Activated CD4-positive, CD25-positive, alpha-beta regulatory T cell treated with anti-CD3 and anti-CD28 coated beads, Interleukin-2, amount 50 U/mL, for 72 hours (primary cell): Measurements from ENCODE around the gene ARHGAP15.

Experiments
- DNase-seq: peaks from one replicate; pipeline ENCODE4 v3.0.0; 2021

ARHGAP15 gene

DNA sequence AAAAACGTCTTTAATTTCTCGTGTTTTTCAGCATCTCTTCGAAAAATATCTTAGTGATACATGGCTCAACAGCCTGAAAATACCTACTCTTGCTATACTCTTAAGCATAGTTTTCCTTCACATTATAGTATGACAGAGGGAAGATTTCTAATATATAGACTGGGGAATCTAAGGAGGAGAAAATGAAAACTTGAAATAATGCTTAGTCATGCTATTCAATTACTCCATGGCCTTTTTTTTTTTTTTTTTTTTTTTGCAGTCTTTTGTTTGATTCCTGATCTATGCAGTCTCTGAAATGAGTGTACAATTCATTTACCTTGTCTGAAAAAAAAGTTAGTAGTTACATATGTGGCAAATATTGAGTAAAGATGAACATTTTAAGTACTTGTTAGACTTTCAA, 337.8 kb downstream of the ARHGAP15 start:
- DNase-seq, result no peak

DNA sequence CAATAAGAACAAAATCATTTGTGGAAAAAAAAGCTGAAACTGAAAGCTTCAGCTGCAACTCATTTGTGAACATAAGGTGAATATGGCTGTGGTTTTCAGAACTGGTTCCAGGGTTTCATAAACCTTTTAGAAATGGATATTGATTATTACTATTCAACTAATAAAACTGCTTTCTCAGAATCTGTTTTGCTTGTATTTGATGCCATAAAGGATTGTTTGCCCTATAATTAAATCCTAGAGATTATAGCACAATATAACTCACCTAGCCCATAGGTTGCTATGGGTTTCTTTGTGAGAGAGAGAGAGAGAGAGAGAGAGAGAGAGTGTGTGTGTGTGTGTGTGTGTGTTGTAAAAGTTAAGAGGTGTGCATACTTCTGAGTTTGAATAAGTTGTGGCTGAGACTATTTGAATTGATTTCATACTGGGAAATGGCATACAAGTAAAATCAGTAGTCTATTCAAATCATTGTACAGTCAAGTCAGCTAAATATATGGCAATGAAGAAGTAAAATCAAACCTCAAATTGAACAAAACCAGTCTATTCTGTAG, 339.2 kb downstream of the ARHGAP15 start:
- no peak for DNase-seq

DNA sequence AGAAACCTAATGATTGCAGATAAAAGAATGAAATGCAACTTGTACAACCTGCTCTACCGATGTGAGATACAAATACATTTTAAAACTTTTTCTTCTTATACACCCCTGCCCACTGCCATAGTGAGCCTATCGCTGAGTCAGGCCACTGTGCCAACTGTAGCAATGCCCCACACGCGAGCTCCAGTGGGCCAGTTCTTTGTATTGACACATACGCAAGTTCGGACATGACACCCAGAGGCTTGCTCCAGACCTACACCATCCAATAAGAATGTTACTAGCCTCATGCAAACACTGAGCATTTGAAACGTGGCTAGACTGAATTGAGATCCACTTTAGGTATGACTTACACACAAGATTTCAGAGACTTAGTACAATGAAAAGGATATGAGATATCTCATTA, 340.1 kb downstream of the ARHGAP15 start:
- DNase-seq, result no peak

- no peak for DNase-seq
Observed at GRCh38 chr2:143471550-143471949, 342.3 kb downstream of the ARHGAP15 start.

DNA sequence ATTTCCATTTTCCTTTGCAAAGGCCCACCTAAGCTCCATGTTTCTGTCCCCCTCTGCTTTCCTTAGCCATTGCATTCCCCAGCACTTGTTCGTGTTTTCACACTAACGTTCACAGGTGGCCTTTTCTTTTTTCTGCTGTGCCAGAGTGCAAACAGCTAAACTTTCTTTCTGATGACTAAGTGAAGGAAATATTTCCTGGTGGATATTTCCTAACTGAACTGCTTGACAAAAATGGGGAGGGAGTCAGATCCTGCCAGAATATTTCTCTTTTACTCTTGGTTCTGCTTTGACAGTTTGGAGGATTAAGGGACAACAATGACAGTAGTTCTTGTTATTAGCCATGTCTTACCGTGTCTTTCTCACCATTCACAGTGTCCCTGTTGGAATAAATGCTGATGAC, 344.0 kb downstream of the ARHGAP15 start:
- DNase-seq, result no peak

- DNase-seq, result no peak
Observed at GRCh38 chr2:143473820-143474219, 344.6 kb downstream of the ARHGAP15 start.

DNA sequence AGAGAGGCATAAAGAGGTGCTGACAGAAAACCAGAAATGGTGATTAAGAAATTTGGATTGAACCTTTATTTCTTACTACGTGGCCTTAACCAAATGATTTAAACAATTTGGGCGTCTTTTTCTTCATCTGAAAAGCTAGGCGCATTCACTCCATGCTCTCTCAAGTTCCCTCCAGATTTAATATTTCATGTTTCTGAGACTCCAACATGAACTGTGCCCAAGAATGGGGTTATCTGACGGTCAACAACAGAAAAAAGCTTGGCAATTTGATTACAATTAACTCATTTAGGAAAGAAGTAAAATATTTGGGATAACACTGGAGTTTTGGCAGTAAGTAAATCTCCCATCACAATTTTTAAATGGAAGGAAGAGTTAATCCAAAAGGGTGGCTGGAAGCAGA, 345.4 kb downstream of the ARHGAP15 start:
- no peak for DNase-seq

GRCh38 chr2:143475041-143475776, 346.0 kb downstream of the ARHGAP15 start:
- DNase-seq, result no peak

GRCh38 chr2:143476336-143477087, 347.3 kb downstream of the ARHGAP15 start:
- no peak for DNase-seq

DNA sequence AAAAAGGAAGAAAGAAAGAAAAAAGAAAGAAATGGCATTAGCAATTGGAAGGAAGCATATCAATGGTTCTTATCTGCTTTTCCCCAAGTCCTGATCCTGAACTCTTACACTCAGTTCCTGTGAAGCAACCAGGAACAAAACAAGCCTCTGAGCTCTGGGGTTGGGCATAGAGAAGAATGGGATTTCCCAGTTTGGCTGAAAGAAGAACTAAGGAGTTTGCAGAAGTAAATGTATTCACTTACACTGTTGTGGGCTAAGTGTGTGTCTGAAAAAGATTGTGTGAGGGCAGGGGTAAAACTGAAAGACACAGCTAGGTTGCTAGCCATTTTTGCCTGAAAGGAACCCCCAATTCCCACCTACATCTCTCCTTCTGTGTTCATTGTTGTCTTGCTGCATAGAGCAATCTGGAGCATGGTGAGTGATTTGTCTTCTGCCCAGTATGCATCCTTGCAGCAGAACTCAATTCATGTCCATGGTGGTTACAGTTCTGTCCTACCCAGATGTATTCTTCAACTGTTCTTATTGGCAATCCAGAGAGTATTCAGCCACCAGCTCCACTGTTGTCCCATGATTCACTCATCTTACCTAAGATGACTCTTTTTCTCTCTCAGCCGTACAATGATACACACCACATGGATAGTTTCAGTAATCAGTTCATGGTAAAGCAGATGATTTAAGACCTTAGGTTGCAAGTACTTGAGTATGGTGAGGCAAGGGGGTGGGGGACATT, 348.7 kb downstream of the ARHGAP15 start:
- no peak for DNase-seq

DNA sequence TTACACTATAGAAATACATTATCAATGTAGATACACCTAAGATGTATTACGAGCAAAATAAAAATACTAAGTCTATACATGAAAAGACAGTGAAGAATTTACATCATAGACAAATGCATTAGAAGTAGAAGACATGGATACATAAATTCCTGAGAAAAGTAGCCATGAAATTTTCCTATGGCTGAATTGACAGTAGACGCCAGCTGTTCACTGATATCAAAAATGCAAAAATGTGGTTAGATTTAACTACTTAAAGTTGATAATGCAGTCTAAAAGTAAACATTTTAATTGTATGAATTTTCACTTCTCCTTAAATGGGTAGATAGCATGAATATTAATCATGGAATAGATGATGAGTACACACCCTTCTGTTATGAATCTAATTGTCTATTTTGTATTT, 350.9 kb downstream of the ARHGAP15 start:
- DNase-seq, result no peak

GRCh38 chr2:143480601-143481236, 351.5 kb downstream of the ARHGAP15 start:
- no peak for DNase-seq

DNA sequence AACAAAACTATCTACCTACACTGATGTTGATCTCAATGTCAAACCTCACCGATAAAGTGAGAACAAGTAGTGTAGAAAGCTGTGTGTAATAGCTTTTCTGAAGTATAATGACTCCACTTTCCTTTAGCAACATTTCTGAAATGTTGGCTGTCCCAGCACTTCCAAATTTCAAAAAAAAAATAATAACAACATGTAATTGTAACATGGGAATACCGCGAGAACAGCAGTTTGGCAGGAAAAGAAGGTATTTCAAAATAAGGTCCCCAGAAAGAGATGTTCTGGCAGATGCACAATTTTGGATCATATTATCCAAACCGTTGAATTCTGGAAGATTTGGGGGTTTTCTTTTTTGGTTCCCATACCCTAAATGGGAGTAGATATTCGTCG, 352.0 kb downstream of the ARHGAP15 start:
- DNase-seq, result no peak

DNA sequence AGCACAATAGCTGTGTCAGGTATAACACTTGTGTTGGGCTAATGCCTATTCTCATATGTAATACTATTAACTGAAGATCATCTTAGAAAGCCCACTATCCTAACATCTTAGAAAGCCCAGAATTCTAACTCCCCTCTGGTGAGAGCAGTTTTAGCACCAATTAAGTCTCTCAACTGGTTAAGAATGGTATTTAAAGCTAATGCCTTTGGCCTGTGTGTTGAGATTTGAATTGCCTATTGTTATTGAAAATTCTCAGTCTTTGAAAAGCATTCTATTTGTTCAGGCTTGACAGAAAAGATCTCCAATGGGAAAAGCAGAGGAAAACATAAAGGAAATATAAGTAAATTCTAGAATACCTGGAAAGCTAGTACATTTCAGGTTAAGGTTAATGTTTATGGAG, 352.5 kb downstream of the ARHGAP15 start:
- DNase-seq, result no peak

GRCh38 chr2:143482316-143482715, 353.1 kb downstream of the ARHGAP15 start:
- no peak for DNase-seq

DNA sequence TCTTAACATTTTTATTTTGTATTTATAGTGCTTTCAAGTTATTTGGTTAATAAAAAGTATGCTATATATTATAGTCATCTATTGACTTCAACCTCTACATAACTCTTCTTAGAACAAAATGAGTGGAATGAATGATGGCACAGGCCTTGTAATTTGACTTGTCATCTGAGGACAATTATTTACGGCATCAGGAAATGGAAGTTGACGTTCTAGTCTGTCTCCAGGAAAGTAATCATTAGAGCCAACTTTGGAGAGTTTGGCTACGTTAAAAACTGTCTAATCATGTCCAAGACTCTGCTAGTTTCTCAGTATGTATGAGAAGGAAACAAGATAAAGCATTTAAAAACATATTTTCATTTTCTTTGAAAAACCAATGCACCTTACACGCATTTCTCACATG, 353.6 kb downstream of the ARHGAP15 start:
- no peak for DNase-seq

DNA sequence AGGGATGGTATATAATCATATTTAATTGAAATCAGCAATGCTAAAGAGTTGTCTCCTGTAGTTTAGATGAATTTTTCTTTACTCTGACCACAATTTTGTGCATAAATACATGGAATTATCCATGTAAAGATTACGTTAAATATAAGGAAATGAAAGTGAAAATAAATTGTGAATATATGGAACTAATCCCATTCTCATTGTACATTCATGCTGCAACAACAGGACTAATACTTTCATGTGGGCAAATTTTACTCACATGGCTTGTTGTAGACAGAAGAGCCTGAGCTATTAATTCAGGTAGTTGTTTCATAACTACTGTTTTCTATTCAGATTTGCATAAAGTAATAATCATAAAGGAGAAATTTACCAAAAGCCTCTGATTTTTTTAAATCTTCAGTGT, 357.8 kb downstream of the ARHGAP15 start:
- DNase-seq, result no peak

GRCh38 chr2:143489145-143489544, 359.9 kb downstream of the ARHGAP15 start:
- DNase-seq, result no peak

DNA sequence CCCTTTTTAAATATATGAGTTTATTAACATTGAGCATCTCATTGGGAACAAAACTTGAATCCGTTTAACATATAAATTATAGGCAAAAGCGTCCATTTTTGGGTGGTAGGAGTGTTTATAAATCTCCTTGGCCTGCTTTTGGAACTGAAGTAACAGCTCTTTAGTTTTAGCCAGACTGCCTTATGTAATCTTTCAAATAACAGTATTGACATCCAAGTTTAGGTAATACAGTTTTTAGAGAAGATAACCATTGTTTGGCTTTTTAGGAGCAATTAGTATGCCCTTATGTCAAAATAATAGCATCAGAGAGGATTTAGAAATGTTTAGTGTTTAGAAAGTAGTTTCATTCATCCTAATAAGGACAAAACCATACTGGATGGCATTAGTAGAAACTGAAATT, 361.9 kb downstream of the ARHGAP15 start:
- DNase-seq, result no peak

- DNase-seq, result no peak
Observed at GRCh38 chr2:143493339-143493738, 364.1 kb downstream of the ARHGAP15 start.

GRCh38 chr2:143497726-143498125, 368.5 kb downstream of the ARHGAP15 start:
- no peak for DNase-seq

GRCh38 chr2:143498496-143498895, 369.3 kb downstream of the ARHGAP15 start:
- no peak for DNase-seq

- no peak for DNase-seq
Observed at GRCh38 chr2:143499061-143499460, 369.8 kb downstream of the ARHGAP15 start.
